NCI-H2196 (cell line): ENCODE results near the gene SHISA7.

Experiments
- DNase-seq: peaks from one replicate; lab custom pipeline; 2025; ENCODE audit not compliant: unreplicated experiment; lab: John Stamatoyannopoulos, UW

SHISA7 gene

GRCh38 chr19:55464039-55464661 is 21.1 kb upstream of the SHISA7 start:
- DNase-seq, result no peak

GRCh38 chr19:55463583-55464031 is 20.5 kb upstream of the SHISA7 start:
- DNase-seq, result no peak

GRCh38 chr19:55462722-55463121 is 19.6 kb upstream of the SHISA7 start:
- DNase-seq, result no peak

- DNase-seq, result peak; percentile 55
These were observed 19.0 kb upstream of the SHISA7 start for GRCh38 chr19:55461974-55462626.

GRCh38 chr19:55461259-55461973 is 18.3 kb upstream of the SHISA7 start, which contains the start of gene ISOC2:
ISOC2 (minus strand) TSS chr19:55461642; CDS start chr19:55456486, 5,156 bp downstream.
- DNase-seq, result peak; percentile 99

GRCh38 chr19:55460670-55461258 is 17.7 kb upstream of the SHISA7 start:
- peak; percentile 63 for DNase-seq

- DNase-seq, result no peak
These were observed 17.0 kb upstream of the SHISA7 start for GRCh38 chr19:55459950-55460657.

- no peak for DNase-seq
These were observed 16.4 kb upstream of the SHISA7 start for GRCh38 chr19:55459551-55459949.

- DNase-seq, result no peak
These were observed 14.8 kb upstream of the SHISA7 start for GRCh38 chr19:55457683-55458457.

- no peak for DNase-seq
These were observed 13.2 kb upstream of the SHISA7 start for GRCh38 chr19:55456347-55456746.

- DNase-seq, result no peak
These were observed 12.6 kb upstream of the SHISA7 start for GRCh38 chr19:55455576-55456235.

GRCh38 chr19:55454787-55455243 is 11.7 kb upstream of the SHISA7 start:
- peak; percentile 67 for DNase-seq

- DNase-seq, result no peak
These were observed 10.6 kb upstream of the SHISA7 start for GRCh38 chr19:55453511-55454260.

GRCh38 chr19:55452749-55453346 is 9.7 kb upstream of the SHISA7 start:
- DNase-seq, result peak; percentile 95

GRCh38 chr19:55451965-55452748 is 9.1 kb upstream of the SHISA7 start:
- DNase-seq, result peak; percentile 34

- DNase-seq, result no peak
These were observed 8.3 kb upstream of the SHISA7 start for GRCh38 chr19:55451163-55451964.

GRCh38 chr19:55449469-55449868 is 6.4 kb upstream of the SHISA7 start:
- DNase-seq, result no peak
